GM19035 (cell line): ENCODE data around the gene ZKSCAN1.

ENCODE experiments used
- ATAC-seq: cut with Tn5 transposase; IDR thresholded peaks from one replicate; pipeline ENCODE4 v1.9.1; 2021; ENCODE audit not compliant: unreplicated experiment

The ZKSCAN1 gene

DNA sequence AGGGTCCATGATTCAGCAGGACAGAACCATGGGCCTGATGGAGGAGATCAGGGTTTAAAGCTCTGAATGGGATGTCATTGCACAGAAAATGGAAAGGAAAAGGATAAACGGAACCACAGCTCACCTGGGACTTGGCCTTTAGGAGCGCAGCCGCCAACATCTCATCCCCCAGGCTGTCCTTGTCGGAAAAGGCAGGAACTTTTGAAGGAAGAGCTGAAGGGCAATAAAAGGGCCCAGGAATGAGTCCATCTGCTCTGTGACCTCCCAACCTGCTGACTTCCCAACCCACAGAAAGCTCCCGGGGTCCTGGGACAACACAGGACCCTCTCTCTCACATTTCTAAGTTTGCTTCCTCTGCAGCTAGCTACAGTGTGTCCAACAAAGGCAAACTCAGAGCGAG lies 60.0 kb downstream of the ZKSCAN1 start:
- ATAC-seq: no peak

- ATAC-seq: no peak
Measured at GRCh38 chr7:100077205-100077604, 61.8 kb downstream of the ZKSCAN1 start.

DNA sequence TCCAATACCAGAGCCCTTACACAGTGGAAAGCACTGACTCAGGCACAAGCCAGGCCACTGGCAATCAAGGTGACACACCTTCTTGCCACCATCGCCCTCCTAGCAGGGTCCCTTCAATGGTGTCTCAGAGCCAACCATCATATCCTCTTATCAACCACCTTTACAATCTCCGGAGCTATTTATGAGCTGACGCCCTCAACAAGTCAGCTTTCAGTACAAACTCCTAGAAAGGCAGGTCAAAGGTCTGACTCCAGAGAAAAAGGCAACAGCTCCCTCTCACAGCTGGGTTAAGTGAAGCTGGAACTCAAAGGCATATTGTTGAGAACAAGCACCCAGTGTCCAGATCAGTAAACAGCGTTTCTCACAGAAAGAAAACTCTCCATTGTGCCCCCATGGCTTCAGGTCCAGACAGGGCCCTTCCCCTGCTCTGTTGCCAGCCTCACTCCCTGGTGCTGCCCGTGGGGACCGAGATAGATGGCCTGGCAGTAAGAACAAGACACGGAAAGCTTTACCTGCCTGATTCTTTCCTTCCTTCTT lies 63.7 kb downstream of the ZKSCAN1 start:
- no peak for ATAC-seq

DNA sequence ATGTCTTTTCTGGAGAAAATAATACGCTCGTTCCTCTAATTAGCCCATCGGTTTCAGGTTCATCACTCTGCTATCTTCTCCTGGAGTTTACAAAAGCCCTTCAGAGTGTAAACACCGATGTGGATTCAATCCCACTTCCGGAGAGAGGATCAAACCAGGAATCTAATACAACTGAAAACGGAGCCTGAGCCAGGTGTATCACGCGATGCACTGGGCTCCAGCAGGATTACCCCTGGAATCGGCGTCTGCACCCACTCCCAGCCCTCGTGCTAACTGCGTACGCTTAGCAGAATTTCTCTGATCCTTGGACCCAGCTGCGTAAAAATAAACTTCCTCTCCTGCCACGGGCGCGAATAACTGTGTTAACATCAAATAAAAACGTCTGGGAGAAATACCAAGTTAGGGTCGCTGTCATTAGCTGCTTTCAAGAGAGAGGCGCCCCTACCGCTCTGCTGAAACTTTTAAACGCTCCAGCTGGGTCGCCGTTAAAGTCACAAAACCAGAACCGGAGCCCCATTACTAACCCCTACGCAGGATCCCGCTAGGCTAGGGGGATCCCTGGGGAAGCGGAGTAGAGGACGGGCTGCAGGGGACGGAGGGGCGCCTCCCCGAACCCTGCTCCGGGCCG lies 65.6 kb downstream of the ZKSCAN1 start:
- ATAC-seq: no peak

DNA sequence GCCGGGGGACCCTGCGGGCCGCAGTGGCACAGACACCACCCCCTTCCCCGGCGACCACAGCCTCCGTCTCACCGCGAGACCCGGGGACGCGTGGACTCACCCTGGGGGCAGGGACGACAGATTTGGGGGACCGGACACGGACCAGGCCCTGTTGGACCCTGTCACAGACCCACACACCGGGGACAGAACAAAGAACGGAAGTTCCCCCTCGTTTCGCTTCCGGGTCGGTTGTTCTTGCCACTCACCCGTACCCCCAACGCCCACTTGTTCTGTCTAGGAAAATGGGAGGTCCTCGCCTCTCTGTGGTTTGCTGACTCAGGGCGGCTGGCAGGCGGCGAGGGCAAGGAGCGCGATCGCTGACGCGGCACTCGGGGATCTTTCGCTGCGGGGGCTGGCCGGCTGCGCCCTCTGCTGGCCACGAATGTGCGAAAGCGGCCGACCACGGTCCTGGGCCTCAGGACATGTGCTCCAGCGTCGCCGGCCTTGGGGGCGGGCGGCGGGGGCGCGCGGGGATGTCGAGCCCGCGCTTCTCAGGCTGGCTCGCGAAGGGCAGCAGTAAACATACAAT lies 66.2 kb downstream of the ZKSCAN1 start, which contains the start of gene ZNF3:
TSS of gene ZNF3 (minus strand) at position 189 of the 568 bp plus-strand sequence. CDS start 4,366 bp downstream, outside the sequence.
- ATAC-seq: peak; percentile 82

DNA sequence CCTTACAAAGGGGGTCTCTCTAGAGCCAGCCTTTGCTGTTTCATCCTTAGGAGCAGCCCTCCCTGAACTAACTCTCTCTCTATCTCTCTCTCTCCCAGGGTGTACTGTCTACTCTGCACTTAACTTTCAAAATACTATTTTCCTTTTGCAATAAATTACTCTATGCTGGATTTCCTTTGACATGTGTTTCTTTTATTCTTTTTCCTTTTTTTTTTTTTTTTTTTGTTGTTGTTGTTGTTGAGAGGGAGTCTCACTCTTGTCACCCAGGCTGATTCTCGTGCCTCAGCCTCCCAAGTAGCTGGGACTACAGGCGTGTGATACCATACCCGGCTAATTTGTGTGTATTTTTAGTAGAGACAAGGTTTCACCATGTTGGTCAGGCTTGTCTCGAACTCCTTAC lies 67.6 kb downstream of the ZKSCAN1 start:
- ATAC-seq: no peak

- no peak for ATAC-seq
Measured at GRCh38 chr7:100085515-100085914, 70.1 kb downstream of the ZKSCAN1 start.

DNA sequence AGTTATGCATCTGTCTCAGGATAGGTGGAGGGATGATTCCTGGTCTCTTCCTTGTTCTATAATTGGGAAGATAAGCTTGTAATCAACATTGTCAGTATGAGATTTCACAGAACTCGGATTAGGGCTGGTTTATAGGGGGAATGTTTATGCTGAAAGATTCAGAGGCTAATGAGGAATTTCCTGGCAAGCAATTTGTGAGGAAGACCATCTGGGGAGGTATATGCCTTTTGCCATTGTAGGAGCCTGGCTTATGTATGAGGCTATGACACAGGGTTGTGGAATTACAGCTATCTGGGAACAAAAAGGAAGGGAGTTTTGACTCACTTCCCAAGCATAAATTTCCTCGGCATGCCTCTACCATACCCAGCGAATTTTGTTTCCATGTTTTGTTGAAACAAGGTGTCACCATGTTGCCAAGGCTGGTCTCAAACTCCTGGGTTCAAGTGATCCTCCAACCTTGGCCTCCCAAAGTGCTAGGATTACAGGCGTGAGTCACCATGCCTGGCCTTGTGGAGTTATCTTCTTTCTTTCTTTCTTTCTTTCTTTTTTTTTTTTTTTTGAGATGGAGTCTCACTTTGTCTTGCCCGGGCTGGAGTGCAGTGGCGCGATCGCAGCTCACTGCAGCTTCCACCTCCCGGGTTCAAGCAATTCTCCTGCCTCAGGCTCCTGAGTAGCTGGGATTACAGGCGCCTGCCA lies 71.8 kb downstream of the ZKSCAN1 start:
- no peak for ATAC-seq

GRCh38 chr7:100088095-100088620 lies 72.8 kb downstream of the ZKSCAN1 start:
- ATAC-seq: no peak

GRCh38 chr7:100088621-100089457 lies 73.4 kb downstream of the ZKSCAN1 start, which contains the start of gene COPS6:
Gene COPS6 (plus strand): TSS chr7:100088969. CDS start chr7:100088991, 22 bp downstream.
- ATAC-seq: peak; percentile 77

DNA sequence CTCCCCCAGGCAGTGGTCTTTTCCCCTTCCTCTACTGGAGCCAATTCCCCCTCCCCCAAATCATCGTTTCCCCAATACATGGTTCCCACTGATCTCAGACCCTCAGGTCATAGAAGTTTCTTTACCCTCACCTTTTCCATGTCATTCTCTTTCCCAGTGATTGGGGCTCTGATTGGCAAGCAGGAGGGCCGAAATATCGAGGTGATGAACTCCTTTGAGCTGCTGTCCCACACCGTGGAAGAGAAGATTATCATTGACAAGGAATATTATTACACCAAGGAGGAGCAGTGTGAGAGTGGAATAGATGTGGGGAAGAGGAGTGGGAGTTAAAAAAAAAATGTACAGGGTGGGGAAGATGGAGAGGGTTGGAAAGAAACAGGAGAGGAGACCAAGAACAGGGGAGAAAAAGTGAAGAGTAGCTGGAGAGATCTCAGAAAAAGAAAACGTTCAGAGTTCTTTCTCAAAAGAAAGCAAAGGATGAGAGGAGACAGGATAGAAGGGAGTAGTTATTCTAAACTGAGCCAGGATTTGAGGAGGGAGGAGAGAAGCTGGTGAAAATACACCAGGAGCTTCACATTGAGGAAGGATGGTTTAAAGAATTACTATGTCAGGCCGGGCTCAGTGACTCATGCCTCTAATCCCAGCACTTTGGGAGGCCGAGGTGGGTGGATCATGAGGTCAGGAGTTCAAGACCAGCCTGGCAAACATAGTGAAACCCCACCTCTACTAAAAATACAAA lies 74.2 kb downstream of the ZKSCAN1 start:
- ATAC-seq: no peak

- ATAC-seq: no peak
Measured at GRCh38 chr7:100090527-100091410, 75.4 kb downstream of the ZKSCAN1 start.
